HCEC 1CT (cell line): Measurements from ENCODE around the gene FAM89B.
A peak's percentile ranks its signal among the peaks of the same experiment; 100 is the strongest.

Source experiments
- DNase-seq: peaks from one replicate; pipeline ENCODE4 v3.0.0-alpha.2; 2017

Gene FAM89B

GRCh38 chr11:65539744-65540289 is 32.5 kb upstream of the FAM89B start:
- no peak for DNase-seq

- DNase-seq: peak; percentile 88
Observed at GRCh38 chr11:65540290-65541092, 31.8 kb upstream of the FAM89B start.

- DNase-seq: no peak
Observed at GRCh38 chr11:65541093-65541982, 31.0 kb upstream of the FAM89B start.

- DNase-seq: no peak
Observed at GRCh38 chr11:65542738-65543390, 29.5 kb upstream of the FAM89B start.

GRCh38 chr11:65545853-65546216 is 26.5 kb upstream of the FAM89B start:
- no peak for DNase-seq

- no peak for DNase-seq
Observed at GRCh38 chr11:65546217-65546958, 25.9 kb upstream of the FAM89B start.

- no peak for DNase-seq
Observed at GRCh38 chr11:65547446-65548125, 24.8 kb upstream of the FAM89B start.

GRCh38 chr11:65548395-65548794 is 23.9 kb upstream of the FAM89B start:
- DNase-seq: no peak

GRCh38 chr11:65549096-65549495 is 23.2 kb upstream of the FAM89B start:
- no peak for DNase-seq

- no peak for DNase-seq
Observed at GRCh38 chr11:65551572-65552387, 20.6 kb upstream of the FAM89B start.

- DNase-seq: no peak
Observed at GRCh38 chr11:65552388-65552951, 19.9 kb upstream of the FAM89B start.

- no peak for DNase-seq
Observed at GRCh38 chr11:65553301-65554001, 18.9 kb upstream of the FAM89B start.

- DNase-seq: no peak
Observed at GRCh38 chr11:65554057-65554818, 18.1 kb upstream of the FAM89B start.

GRCh38 chr11:65554842-65555430 is 17.4 kb upstream of the FAM89B start:
- DNase-seq: no peak

GRCh38 chr11:65555693-65556231 is 16.6 kb upstream of the FAM89B start:
- peak; percentile 73 for DNase-seq

GRCh38 chr11:65556470-65557279 is 15.7 kb upstream of the FAM89B start:
- no peak for DNase-seq

- DNase-seq: no peak
Observed at GRCh38 chr11:65557280-65558001, 14.9 kb upstream of the FAM89B start.
